ENCODE results near the gene CENPF. TPM values are rescaled to one million over a fixed set of nuclear protein-coding genes. Genes with fewer than 3 reads are reported as not detected.
A peak's percentile ranks its signal among the peaks of the same experiment; 100 is the strongest.

CENPF gene
- total RNA-seq, 2 donors from 2014 or later = 0.63 to 3.3 TPM

- no peaks in the 10 kb centered on the region for H3K36me3 ChIP-seq
- H3K4me3 ChIP-seq = no peak overlapping the region
- H3K9me3 ChIP-seq = no peaks in the 10 kb centered on the region
- no peak overlapping the region for H3K27ac ChIP-seq
- DNase-seq (ENCODE audit: low spot score) = no peak
- no peaks in the 10 kb centered on the region for H3K4me1 ChIP-seq
- no peak for TF ChIP-seq CTCF (IDR thresholded peaks at IDR 0.05)
- H3K27me3 ChIP-seq = no peaks in the 10 kb centered on the region
Observed at GRCh38 chr1:214615109-214615508, 12.1 kb downstream of the CENPF start.

- Histone ChIP-seq H3K27me3 (no peaks in the 10 kb centered on the region), H3K4me3 (no peak overlapping the region), H3K27ac (no peak overlapping the region), H3K36me3 (no peaks in the 10 kb centered on the region), H3K4me1 (no peaks in the 10 kb centered on the region), H3K9me3 (no peaks in the 10 kb centered on the region)
- DNase-seq (ENCODE audit: low spot score) = no peak
- TF ChIP-seq CTCF (IDR thresholded peaks at IDR 0.05) = no peak
Observed at GRCh38 chr1:214615871-214616270, 12.9 kb downstream of the CENPF start.

- no peak for TF ChIP-seq CTCF (IDR thresholded peaks at IDR 0.05)
- Histone ChIP-seq H3K4me3 (no peak overlapping the region), H3K27me3 (no peaks in the 10 kb centered on the region), H3K36me3 (no peaks in the 10 kb centered on the region), H3K9me3 (no peaks in the 10 kb centered on the region), H3K4me1 (no peaks in the 10 kb centered on the region), H3K27ac (peak overlapping the region in 1 of 2 donors; percentile 36)
- no peak for DNase-seq (ENCODE audit: low spot score)
Observed at GRCh38 chr1:214617246-214617645, 14.3 kb downstream of the CENPF start.

GRCh38 chr1:214617843-214618242 lies 14.8 kb downstream of the CENPF start:
- H3K27ac ChIP-seq = peak overlapping the region in 1 of 2 donors; percentile 36
- DNase-seq (ENCODE audit: low spot score) = no peak
- no peak for TF ChIP-seq CTCF (IDR thresholded peaks at IDR 0.05)
- no peaks in the 10 kb centered on the region for H3K27me3 ChIP-seq
- H3K36me3 ChIP-seq = no peaks in the 10 kb centered on the region
- no peak overlapping the region for H3K4me3 ChIP-seq
- H3K4me1 ChIP-seq = no peaks in the 10 kb centered on the region
- H3K9me3 ChIP-seq = no peaks in the 10 kb centered on the region

GRCh38 chr1:214621236-214621635 lies 18.2 kb downstream of the CENPF start:
- no peaks in the 10 kb centered on the region for H3K27me3 ChIP-seq
- H3K4me3 ChIP-seq = no peak overlapping the region
- no peak for DNase-seq (ENCODE audit: low spot score)
- no peak for TF ChIP-seq CTCF (IDR thresholded peaks at IDR 0.05)
- H3K9me3 ChIP-seq = no peaks in the 10 kb centered on the region
- no peaks in the 10 kb centered on the region for H3K4me1 ChIP-seq
- no peak overlapping the region for H3K27ac ChIP-seq
- no peaks in the 10 kb centered on the region for H3K36me3 ChIP-seq

- Histone ChIP-seq H3K4me3 (no peak overlapping the region), H3K27me3 (no peaks in the 10 kb centered on the region), H3K27ac (no peak overlapping the region), H3K9me3 (no peaks in the 10 kb centered on the region), H3K4me1 (no peaks in the 10 kb centered on the region), H3K36me3 (no peaks in the 10 kb centered on the region)
- no peak for TF ChIP-seq CTCF (IDR thresholded peaks at IDR 0.05)
- DNase-seq (ENCODE audit: low spot score) = no peak
Observed at GRCh38 chr1:214623430-214623829, 20.4 kb downstream of the CENPF start.
